LNCaP clone FGC (cell line): ENCODE results near the gene PDE4D.

Source experiments
- DNase-seq: peaks from one replicate; pipeline ENCODE4 v3.0.0-alpha.2; 2011; ENCODE audit warnings: low read depth
- H3K4me3 ChIP-seq: 2 replicates; pipeline ENCODE4 v1.5.1; 2011; ENCODE audit warnings: mild to moderate bottlenecking, low read depth, low read length, control low read depth
- TF ChIP-seq, protein P1 (sequence below): IDR thresholded peaks from 2 replicates; pipeline ENCODE4 v1.5.1; 2012; ENCODE audit warnings: mild to moderate bottlenecking; ENCODE audit not compliant: control insufficient read depth, insufficient read depth; ENCODE audit errors: extremely low read depth

The PDE4D gene

DNA sequence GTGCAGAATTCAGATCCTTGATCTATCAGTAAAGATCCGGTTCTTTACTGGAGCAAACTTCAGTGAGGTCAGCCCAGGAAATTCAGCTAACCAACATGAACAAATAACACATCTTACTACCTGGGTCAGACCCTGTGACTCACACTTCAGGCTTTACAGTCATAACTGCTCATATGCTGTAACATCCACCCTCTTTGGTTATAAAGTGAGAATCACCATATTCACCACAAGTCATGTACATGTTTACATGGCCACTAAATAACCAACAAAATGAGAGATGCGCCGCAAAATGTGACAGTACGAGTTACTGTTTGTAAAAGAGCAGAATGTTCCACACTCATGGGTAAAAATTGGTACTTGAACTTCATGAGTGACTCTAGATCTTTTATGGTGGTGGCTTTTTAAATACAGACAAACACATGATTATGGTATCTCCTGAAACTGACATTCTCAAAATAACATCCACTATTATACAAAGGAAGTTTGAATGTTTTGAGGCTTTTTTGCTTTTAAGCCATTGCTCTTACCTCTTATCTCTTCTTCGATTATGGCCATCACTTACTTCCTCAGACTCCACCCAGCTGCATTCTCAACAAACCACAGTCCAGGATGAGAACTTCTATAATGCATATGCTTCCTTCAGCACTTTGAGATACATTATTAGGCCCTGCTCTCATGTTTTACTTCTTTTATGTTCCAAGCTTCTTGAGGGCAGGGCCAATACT, 794.1 kb downstream of the PDE4D start:
- no peak overlapping the region for H3K4me3 ChIP-seq
- TF ChIP-seq, protein P1, sequence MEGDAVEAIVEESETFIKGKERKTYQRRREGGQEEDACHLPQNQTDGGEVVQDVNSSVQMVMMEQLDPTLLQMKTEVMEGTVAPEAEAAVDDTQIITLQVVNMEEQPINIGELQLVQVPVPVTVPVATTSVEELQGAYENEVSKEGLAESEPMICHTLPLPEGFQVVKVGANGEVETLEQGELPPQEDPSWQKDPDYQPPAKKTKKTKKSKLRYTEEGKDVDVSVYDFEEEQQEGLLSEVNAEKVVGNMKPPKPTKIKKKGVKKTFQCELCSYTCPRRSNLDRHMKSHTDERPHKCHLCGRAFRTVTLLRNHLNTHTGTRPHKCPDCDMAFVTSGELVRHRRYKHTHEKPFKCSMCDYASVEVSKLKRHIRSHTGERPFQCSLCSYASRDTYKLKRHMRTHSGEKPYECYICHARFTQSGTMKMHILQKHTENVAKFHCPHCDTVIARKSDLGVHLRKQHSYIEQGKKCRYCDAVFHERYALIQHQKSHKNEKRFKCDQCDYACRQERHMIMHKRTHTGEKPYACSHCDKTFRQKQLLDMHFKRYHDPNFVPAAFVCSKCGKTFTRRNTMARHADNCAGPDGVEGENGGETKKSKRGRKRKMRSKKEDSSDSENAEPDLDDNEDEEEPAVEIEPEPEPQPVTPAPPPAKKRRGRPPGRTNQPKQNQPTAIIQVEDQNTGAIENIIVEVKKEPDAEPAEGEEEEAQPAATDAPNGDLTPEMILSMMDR, result no peak
- no peak for DNase-seq

DNA sequence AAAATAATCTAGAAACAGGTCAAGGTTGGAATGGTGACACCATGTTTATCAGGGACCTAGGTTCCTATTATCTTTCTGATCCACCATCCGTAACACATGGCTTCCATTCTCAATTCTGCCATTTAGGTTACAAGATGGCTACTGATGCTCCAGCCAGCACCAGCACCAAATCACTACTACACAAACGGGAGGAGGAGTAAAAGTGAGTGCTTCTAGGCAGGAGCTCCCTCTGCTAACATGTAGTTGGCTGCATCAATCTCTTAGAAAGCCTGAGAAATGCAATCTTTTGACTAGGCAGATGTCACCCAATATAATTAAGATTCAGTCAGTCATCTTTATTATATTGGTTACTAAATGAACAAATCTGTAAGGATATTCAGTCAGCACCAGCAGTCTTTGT, 794.8 kb downstream of the PDE4D start:
- H3K4me3 ChIP-seq, result no peak overlapping the region
- TF ChIP-seq, protein P1, result no peak
- no peak for DNase-seq

DNA sequence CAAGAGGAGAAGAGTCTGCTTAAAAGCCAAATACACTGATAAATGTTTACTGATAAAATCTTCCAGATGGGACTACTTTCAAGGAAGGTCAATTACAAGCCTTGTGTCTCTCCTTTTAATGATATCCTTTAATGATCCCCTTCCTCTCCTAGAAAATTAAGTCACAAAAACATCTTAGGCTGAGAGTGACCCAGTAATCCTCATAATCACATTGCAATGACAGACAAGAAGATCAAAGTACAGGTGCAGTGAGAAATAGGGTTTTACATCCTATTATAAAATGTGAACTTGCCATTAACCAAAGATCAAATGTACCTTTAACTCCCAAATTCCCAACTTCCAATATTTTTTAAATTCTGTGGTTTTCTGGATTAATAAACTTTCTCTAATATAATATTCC, 795.8 kb downstream of the PDE4D start:
- H3K4me3 ChIP-seq, result no peak overlapping the region
- TF ChIP-seq, protein P1, result no peak
- DNase-seq, result no peak

DNA sequence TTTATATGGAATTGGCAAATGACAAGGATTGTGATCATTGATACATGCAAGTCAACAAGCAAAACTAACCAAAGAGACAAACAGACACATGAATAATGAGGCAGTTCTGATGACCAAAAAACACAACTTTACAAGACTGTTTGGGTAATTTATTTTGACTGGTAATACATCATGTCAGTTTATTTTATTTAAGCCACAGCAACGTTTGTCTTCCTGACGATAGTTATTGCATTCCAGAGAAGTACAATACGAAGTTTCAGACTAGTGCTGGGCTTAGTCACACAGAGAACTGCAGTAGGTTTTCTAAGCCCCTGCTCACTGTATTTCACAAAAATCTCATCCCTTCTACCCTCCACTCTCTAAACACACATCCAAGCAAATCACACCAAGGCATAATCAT, 796.4 kb downstream of the PDE4D start:
- H3K4me3 ChIP-seq, result no peak overlapping the region
- no peak for DNase-seq
- TF ChIP-seq, protein P1, result no peak

DNA sequence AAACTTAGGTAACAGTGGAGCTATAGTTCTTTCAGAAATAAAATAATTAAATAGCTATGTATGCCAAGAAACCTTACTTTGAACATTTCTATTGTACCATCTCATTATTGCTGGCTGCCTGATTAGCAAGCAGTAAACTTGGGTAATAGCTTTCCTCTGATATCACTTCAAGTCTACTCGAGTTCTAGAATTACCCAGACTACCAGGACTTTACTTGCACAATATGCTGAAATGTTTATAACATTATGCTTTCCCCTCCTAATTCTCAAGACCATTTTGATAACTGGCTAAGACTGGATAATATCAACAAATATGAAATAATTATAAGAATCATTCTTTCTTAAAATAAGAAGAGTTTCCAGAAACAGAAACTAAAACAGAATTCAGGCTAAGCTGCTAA, 798.0 kb downstream of the PDE4D start:
- no peak for DNase-seq
- TF ChIP-seq, protein P1, result no peak
- no peak overlapping the region for H3K4me3 ChIP-seq

DNA sequence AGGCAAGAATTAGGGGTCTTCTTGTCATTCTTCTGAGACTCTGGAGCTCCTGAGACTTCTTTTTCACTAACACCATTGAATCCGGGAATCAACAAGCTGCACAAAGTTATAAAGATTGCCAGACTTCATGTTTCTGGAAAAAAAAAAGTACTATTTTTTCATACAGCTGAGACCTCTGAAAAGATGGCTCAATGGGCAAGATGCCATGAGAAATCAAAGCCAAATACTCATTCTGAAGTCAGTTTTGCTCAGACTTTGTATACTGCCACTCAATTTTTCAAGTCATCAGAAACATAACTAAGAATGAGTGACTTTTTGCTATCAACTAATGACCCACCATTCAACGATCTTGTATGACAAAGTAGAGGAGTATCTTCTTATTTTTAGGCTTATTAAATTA, 798.7 kb downstream of the PDE4D start:
- TF ChIP-seq, protein P1, result no peak
- H3K4me3 ChIP-seq, result no peak overlapping the region
- no peak for DNase-seq

DNA sequence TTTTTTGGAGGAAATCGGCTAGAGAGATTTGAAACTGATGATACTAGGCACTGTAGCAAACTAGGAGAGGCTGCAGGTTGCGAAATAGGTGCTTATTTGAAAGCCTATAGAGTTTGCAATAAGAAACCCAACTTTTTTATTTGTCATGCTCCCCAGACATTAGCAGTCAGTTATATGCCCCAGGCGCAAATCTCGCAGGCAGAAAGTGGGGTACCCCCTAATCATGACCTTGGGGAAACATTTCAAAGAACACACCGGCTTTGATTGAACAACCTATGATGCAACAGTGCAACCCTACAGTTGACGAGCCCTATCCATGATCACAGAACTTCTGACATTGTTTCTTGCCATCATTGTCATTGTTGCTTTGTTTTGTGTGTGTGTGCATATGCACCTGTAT, 800.2 kb downstream of the PDE4D start:
- no peak for DNase-seq
- TF ChIP-seq, protein P1, result no peak
- H3K4me3 ChIP-seq, result no peak overlapping the region
